GM12801 (cell line): Measurements from ENCODE around the gene MACIR.

Experiments
- CTCF ChIP-seq: IDR thresholded peaks from one replicate; pipeline ENCODE4 v1.5.1; 2011; ENCODE audit warnings: control low read depth; ENCODE audit not compliant: insufficient read length; ENCODE audit errors: extremely low read depth

MACIR gene

GRCh38 chr5:103280967-103281366, 22.4 kb downstream of the MACIR start:
- TF ChIP-seq CTCF = no peak

- no peak for TF ChIP-seq CTCF
Observed at GRCh38 chr5:103283120-103283519, 24.6 kb downstream of the MACIR start.

- TF ChIP-seq CTCF = no peak
Observed at GRCh38 chr5:103283869-103284268, 25.3 kb downstream of the MACIR start.

- no peak for TF ChIP-seq CTCF
Observed at GRCh38 chr5:103286622-103287021, 28.1 kb downstream of the MACIR start.

GRCh38 chr5:103289024-103289423, 30.5 kb downstream of the MACIR start:
- TF ChIP-seq CTCF = no peak

GRCh38 chr5:103290846-103291245, 32.3 kb downstream of the MACIR start:
- TF ChIP-seq CTCF = no peak

GRCh38 chr5:103291606-103292005, 33.0 kb downstream of the MACIR start:
- no peak for TF ChIP-seq CTCF

GRCh38 chr5:103293099-103293498, 34.5 kb downstream of the MACIR start:
- no peak for TF ChIP-seq CTCF
